ENCODE results near the gene ETS2.

ETS2 gene

GRCh38 chr21:38869946-38870345, 64.2 kb downstream of the ETS2 start:
- Histone ChIP-seq H3K4me1 (ENCODE audit: control insufficient read depth in 5 of 5, insufficient read depth in 5 of 5, low read length in 5 of 5) (peaks cover 0 to 3% (median 0%) of the 10 kb centered on the region in 5 donors), H3K4me3 (ENCODE audit: low read depth in 1 of 5, low read length in 5 of 5) (no peak overlapping the region), H3K36me3 (ENCODE audit: control insufficient read depth in 5 of 5, insufficient read depth in 5 of 5, low read length in 5 of 5) (no peaks in the 10 kb centered on the region), H3K27me3 (ENCODE audit: control insufficient read depth in 5 of 5, insufficient read depth in 4 of 5, low read length in 5 of 5) (no peaks in the 10 kb centered on the region), H3K27ac (ENCODE audit: low read depth, low read length) (no peak overlapping the region), H3K9me3 (ENCODE audit: control insufficient read depth in 5 of 5, low read length in 5 of 5) (no peaks in the 10 kb centered on the region), H3K9ac (ENCODE audit: low read length in 5 of 5) (no peak overlapping the region)
